Endothelial cell of umbilical vein (primary cell): Measurements from ENCODE around the gene NR1D1.

Experiments
- EZH2 ChIP-seq: IDR thresholded peaks from 2 replicates; pipeline ENCODE4 v1.6.1; 2012; ENCODE audit warnings: borderline replicate concordance, low read depth, mild to moderate bottlenecking, moderate library complexity, low read length, inconsistent platforms; ENCODE audit not compliant: severe bottlenecking
- FOS ChIP-seq: IDR thresholded peaks from 2 replicates; pipeline ENCODE4 v1.6.1; 2011; ENCODE audit warnings: mild to moderate bottlenecking, low read length, moderate library complexity, borderline replicate concordance; ENCODE audit not compliant: insufficient read depth
- GATA2 ChIP-seq: IDR thresholded peaks from 2 replicates; pipeline ENCODE4 v1.7.0; 2011; ENCODE audit warnings: low read depth, mild to moderate bottlenecking, moderate library complexity, mixed read lengths, low read length; ENCODE audit not compliant: insufficient read length, insufficient read depth
- JUN ChIP-seq: IDR thresholded peaks from 2 replicates; pipeline ENCODE4 v1.6.1; 2011; ENCODE audit warnings: borderline replicate concordance, low read depth; ENCODE audit not compliant: insufficient read length, insufficient read depth
- MYC ChIP-seq: IDR thresholded peaks from one replicate; pipeline ENCODE4 v1.6.1; 2011; ENCODE audit warnings: mild to moderate bottlenecking, low read depth, low read length
- POLR2A ChIP-seq: IDR thresholded peaks from 2 replicates; pipeline ENCODE4 v1.6.1; 2012; ENCODE audit warnings: low read depth, mild to moderate bottlenecking, control low read depth, low read length
- POLR2AphosphoS5 ChIP-seq: IDR thresholded peaks from 2 replicates; pipeline ENCODE4 v1.6.1; 2012; ENCODE audit warnings: low read depth, mild to moderate bottlenecking, control low read depth, low read length, moderate library complexity; ENCODE audit not compliant: insufficient read depth
- TF ChIP-seq, protein P1 (sequence below), 2 donors: IDR thresholded peaks; 1 replicate in 1 of 2; 2 replicates in 1 of 2; pipeline ENCODE4 v1.5.1; 2011; ENCODE audit warnings: low read length in 2 of 2, mild to moderate bottlenecking in 2 of 2, moderate library complexity in 2 of 2, control low read depth in 1 of 2, inconsistent platforms in 1 of 2, low read depth in 1 of 2; ENCODE audit not compliant: insufficient read depth in 1 of 2; ENCODE audit errors: extremely low read depth in 1 of 2
- TF ChIP-seq, protein P2 (sequence below): IDR thresholded peaks from 2 replicates; pipeline ENCODE4 v1.6.1; 2011; ENCODE audit not compliant: insufficient read depth, insufficient read length

DNA sequence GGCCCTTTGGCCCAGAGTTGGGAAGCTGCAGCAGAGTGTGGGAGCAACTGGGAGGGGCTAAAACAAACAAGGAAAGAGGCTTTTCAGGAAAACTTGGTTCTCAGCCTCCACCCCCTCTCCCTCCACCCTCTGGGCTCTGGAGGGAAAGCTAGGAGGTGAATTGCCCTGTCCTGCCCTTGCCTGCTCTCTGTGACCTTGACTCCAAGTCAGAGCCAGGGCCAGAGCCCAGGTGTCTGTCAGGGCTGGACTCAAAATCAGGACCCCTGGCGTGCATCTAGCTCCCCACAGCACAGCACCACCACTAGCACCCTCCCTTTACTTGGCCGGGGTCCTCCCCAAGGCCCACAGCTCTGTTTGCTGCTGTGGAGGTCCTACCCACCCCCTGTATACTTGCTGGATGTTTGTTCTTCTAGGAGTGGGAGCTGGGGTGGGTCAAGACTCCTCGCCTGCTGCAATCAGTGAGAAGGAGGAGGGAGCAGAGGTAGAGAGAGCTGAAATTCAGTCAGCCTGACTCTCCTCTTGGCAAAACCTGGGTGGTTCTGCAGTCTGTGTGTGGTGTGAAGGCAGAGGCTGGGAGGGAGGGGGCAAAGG, 2.8 kb upstream of the NR1D1 start:
- TF ChIP-seq FOS, result no peak
- TF ChIP-seq, protein P1, sequence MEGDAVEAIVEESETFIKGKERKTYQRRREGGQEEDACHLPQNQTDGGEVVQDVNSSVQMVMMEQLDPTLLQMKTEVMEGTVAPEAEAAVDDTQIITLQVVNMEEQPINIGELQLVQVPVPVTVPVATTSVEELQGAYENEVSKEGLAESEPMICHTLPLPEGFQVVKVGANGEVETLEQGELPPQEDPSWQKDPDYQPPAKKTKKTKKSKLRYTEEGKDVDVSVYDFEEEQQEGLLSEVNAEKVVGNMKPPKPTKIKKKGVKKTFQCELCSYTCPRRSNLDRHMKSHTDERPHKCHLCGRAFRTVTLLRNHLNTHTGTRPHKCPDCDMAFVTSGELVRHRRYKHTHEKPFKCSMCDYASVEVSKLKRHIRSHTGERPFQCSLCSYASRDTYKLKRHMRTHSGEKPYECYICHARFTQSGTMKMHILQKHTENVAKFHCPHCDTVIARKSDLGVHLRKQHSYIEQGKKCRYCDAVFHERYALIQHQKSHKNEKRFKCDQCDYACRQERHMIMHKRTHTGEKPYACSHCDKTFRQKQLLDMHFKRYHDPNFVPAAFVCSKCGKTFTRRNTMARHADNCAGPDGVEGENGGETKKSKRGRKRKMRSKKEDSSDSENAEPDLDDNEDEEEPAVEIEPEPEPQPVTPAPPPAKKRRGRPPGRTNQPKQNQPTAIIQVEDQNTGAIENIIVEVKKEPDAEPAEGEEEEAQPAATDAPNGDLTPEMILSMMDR (IDR thresholded peaks at IDR 0.05; ENCODE audit: extremely low read depth in 1 of 2, insufficient read depth in 1 of 2, low read depth in 1 of 2, low read length in 2 of 2), result no peak
- TF ChIP-seq, protein P2, sequence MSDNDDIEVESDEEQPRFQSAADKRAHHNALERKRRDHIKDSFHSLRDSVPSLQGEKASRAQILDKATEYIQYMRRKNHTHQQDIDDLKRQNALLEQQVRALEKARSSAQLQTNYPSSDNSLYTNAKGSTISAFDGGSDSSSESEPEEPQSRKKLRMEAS, result no peak
- TF ChIP-seq POLR2AphosphoS5, result no peak
- TF ChIP-seq POLR2A, result no peak
- no peak for TF ChIP-seq EZH2
- no peak for TF ChIP-seq MYC
- TF ChIP-seq JUN, result no peak
- no peak for TF ChIP-seq GATA2
